ENCODE results near the gene CDH5.

Gene CDH5

GRCh38 chr16:66354034-66354909, 12.2 kb upstream of the CDH5 start:
- no peak for DNase-seq (ENCODE audit: low read depth in 2 of 2)

- DNase-seq (ENCODE audit: low read depth in 2 of 2), result no peak
Measured at GRCh38 chr16:66355526-66355925, 11.0 kb upstream of the CDH5 start.

GRCh38 chr16:66357523-66357928, 9.0 kb upstream of the CDH5 start:
- DNase-seq (ENCODE audit: low read depth in 2 of 2), result no peak

GRCh38 chr16:66358231-66358630, 8.3 kb upstream of the CDH5 start:
- no peak for DNase-seq (ENCODE audit: low read depth in 2 of 2)

- DNase-seq (ENCODE audit: low read depth in 2 of 2), result no peak
Measured at GRCh38 chr16:66359012-66359411, 7.5 kb upstream of the CDH5 start.

GRCh38 chr16:66359811-66360608, 6.5 kb upstream of the CDH5 start:
- no peak for DNase-seq (ENCODE audit: low read depth in 2 of 2)

- DNase-seq (ENCODE audit: low read depth in 2 of 2), result no peak
Measured at GRCh38 chr16:66360624-66361324, 5.7 kb upstream of the CDH5 start.

- DNase-seq (ENCODE audit: low read depth in 2 of 2), result no peak
Measured at GRCh38 chr16:66361604-66362135, 4.8 kb upstream of the CDH5 start.

- no peak for DNase-seq (ENCODE audit: low read depth in 2 of 2)
Measured at GRCh38 chr16:66363211-66363777, 3.2 kb upstream of the CDH5 start.

GRCh38 chr16:66364117-66364958, 2.2 kb upstream of the CDH5 start:
- DNase-seq (ENCODE audit: low read depth in 2 of 2), result no peak

- DNase-seq (ENCODE audit: low read depth in 2 of 2), result no peak
Measured at GRCh38 chr16:66364959-66365306, 1.6 kb upstream of the CDH5 start.

GRCh38 chr16:66365651-66366050, 840 bp upstream of the CDH5 start:
- DNase-seq (ENCODE audit: low read depth in 2 of 2), result no peak

GRCh38 chr16:66367968-66368891, 1.7 kb downstream of the CDH5 start:
- no peak for DNase-seq (ENCODE audit: low read depth in 2 of 2)

- no peak for DNase-seq (ENCODE audit: low read depth in 2 of 2)
Measured at GRCh38 chr16:66369055-66369592, 2.6 kb downstream of the CDH5 start.

GRCh38 chr16:66370786-66371684, 4.5 kb downstream of the CDH5 start:
- no peak for DNase-seq (ENCODE audit: low read depth in 2 of 2)

- DNase-seq (ENCODE audit: low read depth in 2 of 2), result no peak
Measured at GRCh38 chr16:66372078-66372897, 5.8 kb downstream of the CDH5 start.

GRCh38 chr16:66372898-66373155, 6.3 kb downstream of the CDH5 start:
- no peak for DNase-seq (ENCODE audit: low read depth in 2 of 2)

- DNase-seq (ENCODE audit: low read depth in 2 of 2), result no peak
Measured at GRCh38 chr16:66373667-66374066, 7.2 kb downstream of the CDH5 start.

Data from stimulated activated CD8-positive, alpha-beta memory T cell treated with anti-CD3 and anti-CD28 coated beads, Interleukin-15, amount 100 ng/mL, for 4 hours (primary cell).